Peyer's patch (tissue), 4 donors: ENCODE results near the gene AJAP1.

Experiments used
- CTCF ChIP-seq, 6 experiments: fragments of 450-650 bp in 4 of 6; fragments of 200-600 bp in 2 of 6; sonication (generic) in 1 of 6; IDR thresholded peaks; one replicate each; pipeline ENCODE4 v1.5.1; 2017 to 2019; ENCODE audit warnings: antibody characterized with exemption in 6 of 6, mild to moderate bottlenecking in 3 of 6, moderate library complexity in 1 of 6
- POLR2A ChIP-seq, 2 donors: fragments of 450-650 bp; IDR thresholded peaks; one replicate each; pipeline ENCODE4 v1.5.1; 2017; ENCODE audit warnings: antibody characterized with exemption in 2 of 2, mild to moderate bottlenecking in 2 of 2, moderate library complexity in 2 of 2

GRCh38 chr1:4792565-4792964, 138.2 kb downstream of the AJAP1 start:
- TF ChIP-seq POLR2A (IDR thresholded peaks at IDR 0.05) (no peak), CTCF (IDR thresholded peaks at IDR 0.05) (no peak)
